SK-N-SH treated with all-trans-retinoic acid at 6 μM for 48 hours (cell line): ENCODE data around the gene CCDC73.

Source experiments
- ATAC-seq: fragments of 200-7000 bp; cut with Tn5 transposase; 3 replicates; pipeline ENCODE4 v1.9.1; 2020; ENCODE audit warnings: mild to moderate bottlenecking, moderate library complexity
- ARNTL ChIP-seq: fragments of 450-650 bp; formaldehyde crosslinking; IDR thresholded peaks from 2 replicates; pipeline ENCODE4 v1.5.0; 2020; ENCODE audit warnings: low read depth, mild to moderate bottlenecking, moderate library complexity, borderline replicate concordance
- BACH2 ChIP-seq: fragments of 250-450 bp; sonication (Bioruptor Pico); IDR thresholded peaks from 2 replicates; pipeline ENCODE4 v1.9.0; 2021; ENCODE audit warnings: mild to moderate bottlenecking, borderline replicate concordance
- CSDC2 ChIP-seq: fragments of 250-450 bp; sonication (Bioruptor Pico); IDR thresholded peaks from 2 replicates; pipeline ENCODE4 v1.5.0; 2020; ENCODE audit warnings: mild to moderate bottlenecking, moderate library complexity
- CSRNP3 ChIP-seq: fragments of 250-450 bp; sonication (Bioruptor Pico); IDR thresholded peaks from 2 replicates; pipeline ENCODE4 v1.5.1; 2021; ENCODE audit warnings: mild to moderate bottlenecking, moderate library complexity
- ESRRG ChIP-seq: fragments of 250-450 bp; sonication (Bioruptor Pico); IDR thresholded peaks from 2 replicates; pipeline ENCODE4 v1.6.1; 2021; ENCODE audit warnings: mild to moderate bottlenecking
- GLIS3 ChIP-seq: fragments of 250-450 bp; sonication (Bioruptor Pico); IDR thresholded peaks from 2 replicates; pipeline ENCODE4 v1.5.0; 2020; ENCODE audit warnings: mild to moderate bottlenecking, moderate library complexity
- ISL1 ChIP-seq: fragments of 250-450 bp; sonication (Bioruptor Pico); IDR thresholded peaks from 2 replicates; pipeline ENCODE4 v2.1.2; 2022; ENCODE audit warnings: mild to moderate bottlenecking, moderate library complexity
- OSR1 ChIP-seq: fragments of 250-450 bp; sonication (Bioruptor Pico); IDR thresholded peaks from 2 replicates; pipeline ENCODE4 v1.8.0; 2022; ENCODE audit warnings: moderate library complexity, mild to moderate bottlenecking, inconsistent platforms
- PATZ1 ChIP-seq: fragments of 250-450 bp; sonication (Bioruptor Pico); IDR thresholded peaks from 2 replicates; pipeline ENCODE4 v1.8.0; 2020; ENCODE audit warnings: mild to moderate bottlenecking, moderate library complexity, borderline replicate concordance
- POU6F1 ChIP-seq: fragments of 250-450 bp; sonication (Bioruptor Pico); IDR thresholded peaks from 2 replicates; pipeline ENCODE4 v1.8.0; 2021; ENCODE audit warnings: low read depth, mild to moderate bottlenecking, moderate library complexity, borderline replicate concordance
- PPARA ChIP-seq: fragments of 250-450 bp; sonication (Bioruptor Pico); IDR thresholded peaks from 2 replicates; pipeline ENCODE4 v1.5.0; 2020; ENCODE audit warnings: mild to moderate bottlenecking, borderline replicate concordance
- RARB ChIP-seq: fragments of 250-450 bp; sonication (Bioruptor Pico); IDR thresholded peaks from 2 replicates; pipeline ENCODE4 v1.8.0; 2021; ENCODE audit warnings: mild to moderate bottlenecking, moderate library complexity
- SNAI2 ChIP-seq: fragments of 250-450 bp; sonication (Bioruptor Pico); IDR thresholded peaks from 2 replicates; pipeline ENCODE4 v1.5.0; 2020; ENCODE audit warnings: mild to moderate bottlenecking, moderate library complexity
- TCF4 ChIP-seq: fragments of 250-450 bp; sonication (Bioruptor Pico); IDR thresholded peaks from 2 replicates; pipeline ENCODE4 v1.8.0; 2021; ENCODE audit warnings: mild to moderate bottlenecking, moderate library complexity, borderline replicate concordance
- TOX ChIP-seq: fragments of 250-450 bp; sonication (Bioruptor Pico); IDR thresholded peaks from 2 replicates; pipeline ENCODE4 v1.8.0; 2021; ENCODE audit warnings: mild to moderate bottlenecking, moderate library complexity, borderline replicate concordance
- TSHZ2 ChIP-seq: fragments of 250-450 bp; sonication (Bioruptor Pico); IDR thresholded peaks from 2 replicates; pipeline ENCODE4 v1.5.0; 2020; ENCODE audit warnings: mild to moderate bottlenecking, moderate library complexity
- ZC3H10 ChIP-seq: fragments of 250-450 bp; sonication (Bioruptor Pico); IDR thresholded peaks from 2 replicates; pipeline ENCODE4 v1.5.1; 2021; ENCODE audit warnings: mild to moderate bottlenecking, moderate library complexity
- ZFP3 ChIP-seq: fragments of 250-450 bp; sonication (Bioruptor Pico); IDR thresholded peaks from 2 replicates; pipeline ENCODE4 v1.5.0; 2020; ENCODE audit warnings: mild to moderate bottlenecking, moderate library complexity
- ZFP30 ChIP-seq: fragments of 450-650 bp; formaldehyde crosslinking; IDR thresholded peaks from 2 replicates; pipeline ENCODE4 v1.5.0; 2022; ENCODE audit warnings: mild to moderate bottlenecking, moderate library complexity
- ZNF565 ChIP-seq: fragments of 450-650 bp; formaldehyde crosslinking; conservative IDR thresholded peaks from 2 replicates; pipeline ENCODE4 v1.5.0; 2020; ENCODE audit warnings: low read depth, mild to moderate bottlenecking, moderate library complexity
- ZNF70 ChIP-seq: fragments of 450-650 bp; formaldehyde crosslinking; IDR thresholded peaks from 2 replicates; pipeline ENCODE4 v1.5.0; 2020; ENCODE audit warnings: mild to moderate bottlenecking, moderate library complexity

CCDC73 gene

GRCh38 chr11:32706985-32707741, 87.3 kb downstream of the CCDC73 start:
- TF ChIP-seq POU6F1 (CRISPR knock-in tag) (no peak), ZFP30 (no peak), CSRNP3 (CRISPR knock-in tag) (no peak), ESRRG (CRISPR knock-in tag) (no peak), OSR1 (CRISPR knock-in tag) (no peak), RARB (CRISPR knock-in tag) (no peak), PATZ1 (CRISPR knock-in tag) (no peak), ISL1 (CRISPR knock-in tag) (no peak), ARNTL (CRISPR knock-in tag) (no peak), ZNF565 (CRISPR knock-in tag) (no peak), ZFP3 (CRISPR knock-in tag) (no peak), TOX (CRISPR knock-in tag) (no peak), GLIS3 (no peak), TSHZ2 (CRISPR knock-in tag) (no peak), ZNF70 (CRISPR knock-in tag) (no peak)
- peak; percentile 97 for ATAC-seq

- ATAC-seq, result no peak
- TF ChIP-seq SNAI2 (CRISPR knock-in tag) (no peak), ZC3H10 (CRISPR knock-in tag) (no peak), POU6F1 (CRISPR knock-in tag) (no peak), ISL1 (CRISPR knock-in tag) (no peak), ESRRG (CRISPR knock-in tag) (no peak), TCF4 (CRISPR knock-in tag) (no peak), GLIS3 (no peak), ARNTL (CRISPR knock-in tag) (no peak), TOX (CRISPR knock-in tag) (no peak), PPARA (CRISPR knock-in tag) (no peak), CSDC2 (no peak), PATZ1 (CRISPR knock-in tag) (no peak), ZNF565 (CRISPR knock-in tag) (no peak), BACH2 (CRISPR knock-in tag) (no peak), ZFP30 (no peak), TSHZ2 (CRISPR knock-in tag) (no peak)
These were observed 89.0 kb downstream of the CCDC73 start for GRCh38 chr11:32705309-32706033.
